Gastroesophageal sphincter (tissue), 3 donors: ENCODE results near the gene CPEB3.
"Not testable (repeated sequence)": the region's sequence is repeated elsewhere in the genome, so short reads cannot be mapped to it uniquely, and the experiment has no call there.

Source experiments
- CTCF ChIP-seq, 4 experiments: fragments of 200-600 bp in 2 of 4; fragments of 450-650 bp in 2 of 4; sonication (generic) in 1 of 4; IDR thresholded peaks; one replicate each; pipeline ENCODE4 v1.5.1; 2017 to 2019; ENCODE audit warnings: antibody characterized with exemption in 4 of 4, mild to moderate bottlenecking in 2 of 4, moderate library complexity in 2 of 4
- EP300 ChIP-seq: sonication (generic); formaldehyde crosslinking; IDR thresholded peaks from one replicate; pipeline ENCODE4 v1.6.1; 2017; ENCODE audit warnings: antibody characterized with exemption, mild to moderate bottlenecking
- POLR2A ChIP-seq, 2 donors: fragments of 450-650 bp; IDR thresholded peaks; one replicate each; pipeline ENCODE4 v1.6.1; 2017; ENCODE audit warnings: antibody characterized with exemption in 2 of 2, mild to moderate bottlenecking in 2 of 2, moderate library complexity in 1 of 2
- POLR2AphosphoS5 ChIP-seq: sonication (generic); formaldehyde crosslinking; IDR thresholded peaks from one replicate; pipeline ENCODE4 v1.6.1; 2017; ENCODE audit warnings: antibody characterized with exemption

GRCh38 chr10:92033070-92033469 lies 257.8 kb downstream of the CPEB3 start:
- not testable (repeated sequence) for TF ChIP-seq CTCF (IDR thresholded peaks at IDR 0.05); POLR2A (IDR thresholded peaks at IDR 0.05); EP300; POLR2AphosphoS5
